Ovary (tissue), 3 donors: ENCODE results near the gene NRXN2.

Source experiments
- CTCF ChIP-seq, 3 donors: fragments of 450-650 bp in 2 of 3; fragments of 200-600 bp in 1 of 3; IDR thresholded peaks; one replicate each; pipeline versions ENCODE4 v1.5.1 to v1.8.0; 2016 to 2022; ENCODE audit warnings: antibody characterized with exemption in 3 of 3, mild to moderate bottlenecking in 1 of 3
- EP300 ChIP-seq: sonication (generic); formaldehyde crosslinking; IDR thresholded peaks from one replicate; pipeline ENCODE4 v1.6.1; 2017; ENCODE audit warnings: antibody characterized with exemption
- POLR2A ChIP-seq: fragments of 450-650 bp; IDR thresholded peaks from one replicate; pipeline ENCODE4 v1.6.1; 2017; ENCODE audit warnings: antibody characterized with exemption, mild to moderate bottlenecking, moderate library complexity
- donor health status: DM: no; HTN: no; CAD: no.

GRCh38 chr11:64577202-64577601 lies 145.8 kb downstream of the NRXN2 start:
- TF ChIP-seq CTCF (IDR thresholded peaks at IDR 0.05) (no peak), POLR2A (no peak), EP300 (no peak)
